GM18517 (cell line): ENCODE measurements around the gene CAMTA1.

ENCODE experiments used
- ATAC-seq: cut with Tn5 transposase; IDR thresholded peaks from one replicate; pipeline ENCODE4 v1.9.1; 2021; ENCODE audit warnings: mild to moderate bottlenecking, moderate library complexity; ENCODE audit not compliant: unreplicated experiment

CAMTA1 gene

GRCh38 chr1:7455796-7456721 is 670.8 kb downstream of the CAMTA1 start:
- no peak for ATAC-seq

GRCh38 chr1:7456722-7457082 is 671.4 kb downstream of the CAMTA1 start:
- no peak for ATAC-seq

- no peak for ATAC-seq
These were observed 672.6 kb downstream of the CAMTA1 start for GRCh38 chr1:7457811-7458210.

- ATAC-seq, result no peak
These were observed 673.7 kb downstream of the CAMTA1 start for GRCh38 chr1:7458946-7459345.

GRCh38 chr1:7459914-7460313 is 674.7 kb downstream of the CAMTA1 start:
- no peak for ATAC-seq

- no peak for ATAC-seq
These were observed 675.6 kb downstream of the CAMTA1 start for GRCh38 chr1:7460807-7461206.

GRCh38 chr1:7462617-7463016 is 677.4 kb downstream of the CAMTA1 start:
- ATAC-seq, result no peak

- ATAC-seq, result no peak
These were observed 678.3 kb downstream of the CAMTA1 start for GRCh38 chr1:7463526-7463925.

- ATAC-seq, result no peak
These were observed 679.5 kb downstream of the CAMTA1 start for GRCh38 chr1:7464736-7465135.

GRCh38 chr1:7467476-7468175 is 682.4 kb downstream of the CAMTA1 start:
- no peak for ATAC-seq

- no peak for ATAC-seq
These were observed 683.0 kb downstream of the CAMTA1 start for GRCh38 chr1:7468248-7468647.

GRCh38 chr1:7469255-7469938 is 684.1 kb downstream of the CAMTA1 start:
- ATAC-seq, result no peak

- ATAC-seq, result no peak
These were observed 685.8 kb downstream of the CAMTA1 start for GRCh38 chr1:7470904-7471638.

- ATAC-seq, result no peak
These were observed 686.6 kb downstream of the CAMTA1 start for GRCh38 chr1:7471836-7472235.

GRCh38 chr1:7473223-7474142 is 688.2 kb downstream of the CAMTA1 start:
- no peak for ATAC-seq

GRCh38 chr1:7474143-7474490 is 688.9 kb downstream of the CAMTA1 start:
- ATAC-seq, result no peak

- ATAC-seq, result no peak
These were observed 689.7 kb downstream of the CAMTA1 start for GRCh38 chr1:7474786-7475502.

- ATAC-seq, result no peak
These were observed 690.4 kb downstream of the CAMTA1 start for GRCh38 chr1:7475691-7476090.

- ATAC-seq, result no peak
These were observed 691.1 kb downstream of the CAMTA1 start for GRCh38 chr1:7476402-7476801.
